Raji (cell line): ENCODE measurements around the gene SSTR4.

Experiments used
- POLR2A ChIP-seq: IDR thresholded peaks from 2 replicates; pipeline ENCODE4 v1.6.1; 2011; ENCODE audit warnings: low read depth, low read length, control low read depth; ENCODE audit not compliant: insufficient read depth

The SSTR4 gene

GRCh38 chr20:23034721-23035671 is at the start of gene SSTR4:
Gene SSTR4 (plus strand): TSS chr20:23035312. CDS start chr20:23035484, 172 bp downstream.
- TF ChIP-seq POLR2A: no peak

- no peak for TF ChIP-seq POLR2A
These were observed 48.5 kb upstream of the SSTR4 start for GRCh38 chr20:22986601-22987000.

- no peak for TF ChIP-seq POLR2A
These were observed 41.3 kb upstream of the SSTR4 start for GRCh38 chr20:22993823-22994222.

- no peak for TF ChIP-seq POLR2A
These were observed 39.2 kb upstream of the SSTR4 start for GRCh38 chr20:22995923-22996322.

GRCh38 chr20:22998476-22998875 is 36.6 kb upstream of the SSTR4 start:
- no peak for TF ChIP-seq POLR2A

- TF ChIP-seq POLR2A: no peak
These were observed 35.4 kb upstream of the SSTR4 start for GRCh38 chr20:22999756-23000155.

GRCh38 chr20:23000232-23000947 is 34.7 kb upstream of the SSTR4 start:
- no peak for TF ChIP-seq POLR2A

- no peak for TF ChIP-seq POLR2A
These were observed 32.8 kb upstream of the SSTR4 start for GRCh38 chr20:23002276-23002675.

GRCh38 chr20:23003077-23003635 is 32.0 kb upstream of the SSTR4 start:
- TF ChIP-seq POLR2A: no peak

- no peak for TF ChIP-seq POLR2A
These were observed 31.1 kb upstream of the SSTR4 start for GRCh38 chr20:23003881-23004460.

GRCh38 chr20:23005776-23006175 is 29.3 kb upstream of the SSTR4 start:
- no peak for TF ChIP-seq POLR2A

GRCh38 chr20:23007462-23007861 is 27.6 kb upstream of the SSTR4 start:
- TF ChIP-seq POLR2A: no peak

- TF ChIP-seq POLR2A: no peak
These were observed 27.0 kb upstream of the SSTR4 start for GRCh38 chr20:23007886-23008655.

- TF ChIP-seq POLR2A: no peak
These were observed 26.4 kb upstream of the SSTR4 start for GRCh38 chr20:23008667-23009066.

- TF ChIP-seq POLR2A: no peak
These were observed 25.5 kb upstream of the SSTR4 start for GRCh38 chr20:23009636-23010035.

GRCh38 chr20:23010096-23010495 is 25.0 kb upstream of the SSTR4 start:
- TF ChIP-seq POLR2A: no peak
